ENCODE measurements around the gene PHF12.
A peak's percentile ranks its signal among the peaks of the same experiment; 100 is the strongest.

PHF12 gene

DNA sequence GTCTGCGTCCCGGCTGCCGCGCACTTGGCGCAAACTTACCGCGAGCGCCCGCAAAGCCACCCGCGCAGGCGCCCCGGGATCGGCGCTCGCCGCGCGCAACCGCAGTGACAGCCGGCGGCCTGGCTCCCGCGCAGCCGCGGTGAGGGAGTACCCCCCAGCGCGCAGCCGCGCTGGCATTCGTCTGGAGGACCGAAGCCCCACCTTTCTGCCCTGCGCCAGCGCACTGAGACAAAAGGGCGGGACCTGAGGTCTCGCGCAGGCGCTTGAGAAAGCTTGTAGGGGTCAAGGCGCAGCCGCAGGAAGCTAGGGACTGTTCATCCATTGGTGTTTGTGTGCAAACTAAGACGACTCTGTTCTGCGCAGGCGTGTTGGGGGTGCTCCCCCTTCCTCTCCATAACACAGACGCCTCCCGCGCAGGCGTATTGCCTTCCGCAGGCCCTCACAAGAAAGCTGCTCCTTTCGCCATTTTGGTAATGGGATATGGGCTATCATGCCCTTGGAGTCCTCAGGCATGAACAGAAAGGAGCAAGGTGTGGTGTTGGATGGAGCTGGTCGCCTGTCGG, at the start of gene PHF12:
PHF12 (minus strand) TSS at position 91 of the 563 bp plus-strand sequence. CDS start 558 bp downstream, outside the sequence.
- DNase-seq, result peak; percentile 99

DNA sequence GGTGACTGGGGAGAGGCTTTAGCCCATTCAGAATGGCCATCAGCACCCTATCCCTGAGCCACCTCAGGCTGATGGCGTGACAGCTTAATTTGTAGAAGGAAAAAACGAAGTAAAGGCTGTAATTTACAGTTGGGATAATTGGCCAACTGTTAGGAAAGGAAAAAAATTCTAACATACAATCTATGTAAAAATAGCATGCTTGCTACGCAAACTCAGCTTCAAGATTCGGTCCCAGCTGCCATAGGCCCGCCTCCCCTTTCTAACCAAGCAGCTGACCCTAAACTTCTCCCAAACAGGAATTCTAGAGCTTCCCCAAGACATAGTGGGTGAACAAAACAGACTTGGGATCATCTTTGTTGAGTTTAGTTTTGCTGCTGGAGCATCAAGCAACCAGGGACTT, 49.7 kb upstream of the PHF12 start:
- no peak for DNase-seq

DNA sequence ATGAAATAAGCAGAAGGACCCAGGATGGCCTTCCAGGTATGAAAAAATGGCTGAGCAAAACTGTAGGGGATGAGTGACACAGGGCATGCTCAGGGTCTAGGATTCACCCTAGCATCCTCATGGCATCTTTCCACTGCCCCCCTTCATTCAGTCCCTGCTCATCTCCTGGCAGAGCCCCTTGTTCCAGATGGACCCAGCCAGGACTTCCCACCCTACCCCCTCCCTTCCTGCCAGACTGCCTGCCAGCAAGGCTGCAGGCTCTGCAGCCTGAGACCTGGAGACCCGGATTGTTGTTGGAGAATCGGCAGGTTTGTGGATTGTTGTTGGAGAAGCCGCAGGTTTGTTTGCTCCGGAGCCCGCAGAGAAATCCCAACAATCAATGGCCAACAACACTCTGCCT, 47.9 kb upstream of the PHF12 start:
- DNase-seq, result no peak

DNA sequence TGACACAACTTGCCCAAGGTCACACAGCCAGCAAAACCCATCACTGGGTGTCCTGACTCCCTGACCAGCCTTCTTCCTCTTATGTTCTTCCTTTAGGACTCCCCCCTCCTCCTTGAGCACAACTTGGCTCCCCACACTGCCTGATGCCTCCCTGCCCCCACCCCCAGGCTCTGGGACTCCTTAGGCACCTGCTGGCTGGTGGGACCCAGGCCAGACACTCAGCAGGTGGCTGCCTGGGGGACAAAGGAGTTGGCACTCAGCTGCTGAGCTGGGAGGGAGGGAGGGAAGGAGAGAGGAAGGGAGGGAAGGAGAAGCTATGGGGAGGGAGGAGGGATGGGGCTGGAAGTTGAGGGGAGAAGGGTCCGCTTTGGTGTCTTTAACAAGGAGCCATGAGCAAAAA, 46.5 kb upstream of the PHF12 start:
- no peak for DNase-seq

DNA sequence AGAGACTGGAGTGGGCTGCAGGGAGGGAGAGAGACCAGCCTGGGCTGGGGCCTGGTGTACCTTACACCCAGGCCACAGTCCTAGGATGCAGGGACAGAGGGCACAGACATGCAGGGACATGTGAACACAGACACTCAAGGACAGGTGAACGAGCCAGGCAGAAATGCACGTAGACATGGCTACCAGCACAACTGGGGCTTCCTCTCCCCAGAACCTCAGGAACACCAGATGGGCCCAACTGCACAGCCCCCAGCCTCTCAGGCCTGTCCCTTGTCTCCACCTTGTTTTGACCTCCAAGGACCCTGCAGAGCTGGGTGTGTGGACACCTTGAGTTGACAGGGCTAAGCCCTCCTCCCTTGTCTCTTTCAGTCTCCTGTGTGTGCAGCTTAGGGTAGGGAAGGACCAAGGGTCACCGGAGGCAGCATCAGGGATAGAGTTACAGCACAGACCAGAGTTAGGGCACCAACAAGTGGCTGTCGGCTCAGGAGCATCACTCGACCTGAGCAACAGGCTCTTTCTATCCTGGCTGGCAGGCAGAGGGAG, 45.3 kb upstream of the PHF12 start:
- DNase-seq, result no peak

DNA sequence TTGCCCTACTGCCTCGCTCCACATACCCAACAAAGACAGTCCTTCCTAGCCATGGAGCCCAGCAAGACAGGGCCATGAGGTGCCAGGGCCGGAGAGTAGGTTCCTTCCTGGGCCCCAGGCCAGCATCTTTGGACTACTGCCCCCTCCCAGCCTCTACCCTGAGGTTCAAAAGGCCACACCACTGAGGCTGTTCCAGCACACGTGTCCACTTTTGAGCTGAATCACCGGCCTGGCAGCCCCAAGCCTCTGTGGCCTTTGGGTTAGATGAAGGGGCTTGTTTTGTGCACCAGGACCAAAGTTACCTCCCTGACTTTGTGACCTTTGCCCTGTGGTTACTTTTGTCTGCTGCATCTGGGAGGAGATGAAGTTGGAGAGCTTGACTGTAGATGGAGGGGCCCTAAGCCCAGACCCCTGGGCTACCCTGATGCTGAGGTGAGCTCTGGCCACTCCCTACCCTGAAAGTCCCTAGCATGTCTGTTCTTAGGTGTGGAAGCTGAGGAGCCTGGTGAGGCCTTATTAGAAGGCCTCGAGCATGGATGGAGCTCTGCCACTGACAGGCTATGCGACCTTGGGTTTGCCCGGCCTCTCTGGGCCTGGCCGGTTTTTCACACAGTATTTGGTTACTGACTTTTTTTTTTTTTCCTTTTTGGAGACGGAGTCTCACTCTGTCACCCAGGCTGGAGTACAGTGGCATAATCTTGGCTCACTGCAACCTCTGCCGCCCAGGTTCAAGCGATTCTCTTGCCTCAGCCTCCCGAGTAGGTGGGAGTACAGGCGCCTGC, 42.5 kb upstream of the PHF12 start:
- DNase-seq, result no peak

DNA sequence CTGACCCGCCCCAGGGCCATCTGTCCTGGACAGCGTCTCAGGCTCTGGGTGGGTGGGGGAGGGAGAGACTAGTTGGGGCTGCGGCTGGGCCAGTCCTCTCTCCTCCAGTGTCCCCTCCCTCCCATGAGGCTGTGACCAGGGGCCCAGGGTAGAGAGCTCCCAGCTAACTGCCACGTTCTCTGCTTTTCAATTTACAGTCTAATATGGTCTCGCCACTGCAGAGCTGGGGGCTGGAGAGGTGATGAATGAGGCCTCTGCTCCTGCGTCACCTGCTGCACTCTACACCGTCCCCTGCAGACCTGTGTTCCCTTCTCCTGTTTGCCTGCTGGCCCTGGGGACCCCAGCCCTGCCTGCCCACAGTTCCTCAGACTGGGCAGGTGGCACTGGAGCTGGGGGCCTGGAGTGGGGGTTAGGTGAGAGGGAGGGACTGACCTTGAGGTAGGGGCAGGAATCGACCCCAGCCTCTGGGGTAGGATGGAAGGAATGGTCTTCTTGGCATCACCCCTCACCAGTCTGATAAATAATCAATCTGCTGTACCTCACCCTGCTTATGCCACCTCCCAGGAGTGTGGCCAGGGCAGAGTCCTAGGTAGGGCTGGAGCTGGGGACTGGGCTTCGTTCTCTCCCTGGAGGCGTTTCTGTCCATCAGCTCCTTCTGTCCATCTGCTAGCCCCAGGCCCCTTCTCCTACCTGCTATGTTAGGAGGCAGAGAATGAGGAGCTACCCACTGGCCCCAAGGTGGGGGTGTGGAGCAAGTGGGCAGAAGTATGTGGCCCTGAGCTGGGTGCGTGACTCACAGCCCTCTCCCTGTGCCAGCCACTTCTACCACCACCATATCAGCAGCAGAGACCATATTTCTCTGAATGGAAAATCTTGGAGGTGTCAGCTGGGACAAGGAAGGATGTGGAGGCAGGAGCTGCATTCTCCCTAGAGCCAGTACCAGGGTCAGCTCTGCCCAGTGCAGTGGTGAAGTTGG, 41.6 kb upstream of the PHF12 start:
- no peak for DNase-seq

DNA sequence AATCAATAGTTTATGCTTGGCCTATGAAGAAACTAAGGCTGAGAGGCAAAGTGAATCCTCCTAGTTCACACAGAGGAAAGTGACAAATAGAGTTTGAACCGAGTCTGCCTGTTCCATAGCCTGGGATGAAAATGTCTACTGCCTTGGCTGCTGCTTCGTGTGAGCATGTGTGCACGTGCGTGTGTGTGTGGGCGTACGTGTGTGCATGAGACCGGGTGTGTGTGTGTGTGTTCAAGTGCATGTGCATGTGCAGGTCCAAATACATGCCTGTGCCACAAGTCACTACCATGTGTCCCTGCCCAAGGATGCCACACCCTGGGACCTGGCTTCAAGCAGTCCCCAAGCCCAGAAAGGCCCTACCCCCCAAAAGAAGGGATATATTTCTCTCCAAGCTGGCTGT, 40.9 kb upstream of the PHF12 start:
- no peak for DNase-seq

DNA sequence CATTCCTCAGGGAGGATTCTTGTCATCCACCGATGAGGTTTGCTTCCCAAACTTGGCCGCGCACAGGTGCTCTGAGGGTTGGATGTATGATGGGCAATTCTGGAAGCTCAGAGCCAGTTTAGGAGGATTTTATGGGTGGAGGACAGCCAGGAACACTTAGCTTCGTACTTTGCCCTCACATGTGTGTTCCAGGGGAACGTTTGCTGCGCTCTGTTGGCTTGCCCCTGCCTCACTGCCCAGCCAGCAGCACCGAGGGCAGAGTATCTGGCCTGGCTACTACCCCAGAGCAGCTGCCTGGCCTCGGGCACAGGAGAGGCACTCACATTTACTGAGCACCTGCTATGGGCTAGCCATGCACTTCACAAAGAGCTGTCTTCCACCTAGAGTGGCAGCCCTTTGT, 40.5 kb upstream of the PHF12 start:
- no peak for DNase-seq

DNA sequence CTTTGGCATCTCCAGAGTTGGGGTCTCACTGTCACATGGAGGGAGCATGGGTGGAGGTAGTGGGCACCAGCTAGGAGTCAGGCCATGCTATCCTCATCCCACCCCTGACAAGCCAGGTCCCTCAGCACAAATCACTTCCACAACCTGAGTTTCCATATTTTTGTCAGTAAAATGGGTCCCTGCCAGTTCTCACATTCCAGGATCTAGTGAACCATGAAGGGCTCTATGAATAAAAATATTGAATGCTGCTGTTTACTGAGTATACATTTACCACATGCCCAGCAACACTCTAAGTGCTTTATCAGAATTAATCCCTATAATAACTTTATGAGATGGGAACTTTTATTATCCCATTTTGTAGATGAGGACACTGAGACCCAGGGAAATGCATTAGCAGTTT, 37.7 kb upstream of the PHF12 start:
- DNase-seq, result no peak

DNA sequence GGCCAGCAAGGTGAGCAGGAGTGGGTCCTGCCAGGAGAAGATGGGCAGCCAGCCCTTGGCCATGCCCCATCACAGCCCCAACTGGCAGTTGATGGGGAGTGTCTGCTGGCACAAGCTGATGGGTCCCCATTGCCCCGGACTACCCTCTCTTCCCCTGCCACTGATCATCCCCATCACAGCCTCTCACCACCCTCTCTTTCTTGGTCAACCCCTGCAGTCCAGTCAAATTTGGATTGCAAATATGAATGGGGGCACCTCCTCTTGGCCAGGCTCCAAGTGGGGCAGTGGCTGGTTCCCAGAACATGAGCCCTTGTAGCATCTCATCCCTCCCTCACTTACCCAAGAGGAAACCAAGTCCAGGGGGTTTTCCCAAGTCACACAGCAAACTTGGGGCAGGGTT, 37.2 kb upstream of the PHF12 start:
- no peak for DNase-seq

DNA sequence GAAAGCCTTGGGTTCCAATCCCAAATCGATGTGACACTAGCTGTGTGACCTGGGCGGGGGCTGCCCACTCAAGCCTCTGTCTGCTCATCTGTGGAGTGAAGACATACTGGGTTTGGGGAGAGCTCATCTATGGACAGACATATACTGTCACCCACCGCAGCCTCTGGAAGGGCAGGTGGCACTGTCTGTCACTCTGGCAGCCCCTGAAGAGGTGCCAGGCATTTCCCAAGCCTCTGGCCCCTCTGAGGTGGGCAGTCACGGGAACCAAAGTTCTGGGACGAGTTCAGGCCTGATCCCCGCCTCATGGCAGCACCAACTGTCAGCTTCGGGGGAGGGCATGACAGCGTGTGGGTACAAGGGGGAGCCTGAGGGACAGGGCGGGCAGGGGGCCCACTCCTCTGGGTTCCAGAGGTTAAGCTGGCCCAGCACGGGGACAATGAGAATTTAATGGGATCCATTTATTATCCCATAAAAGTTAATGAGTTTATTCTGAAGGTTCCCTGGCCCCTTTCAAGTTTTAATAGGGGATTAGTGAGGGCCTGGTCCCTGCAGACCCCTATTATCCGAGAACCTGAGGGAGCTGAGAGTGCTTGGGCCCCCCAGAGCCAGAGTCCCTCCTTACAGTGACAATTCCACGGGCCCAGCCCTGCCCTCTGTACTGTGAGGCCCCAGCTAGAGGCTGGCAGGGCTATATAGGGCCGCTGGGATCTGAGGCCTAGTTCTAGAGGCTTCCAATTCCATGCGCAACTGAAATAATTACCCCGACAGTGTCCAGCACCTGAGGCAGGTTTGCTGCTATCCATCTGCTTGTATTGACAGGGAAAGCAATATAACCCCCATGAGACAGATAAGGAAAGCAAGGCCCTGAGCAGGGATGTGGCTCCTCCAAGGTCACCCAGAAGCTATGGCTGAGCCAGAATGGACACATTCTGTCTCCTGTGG, 35.7 kb upstream of the PHF12 start:
- no peak for DNase-seq

DNA sequence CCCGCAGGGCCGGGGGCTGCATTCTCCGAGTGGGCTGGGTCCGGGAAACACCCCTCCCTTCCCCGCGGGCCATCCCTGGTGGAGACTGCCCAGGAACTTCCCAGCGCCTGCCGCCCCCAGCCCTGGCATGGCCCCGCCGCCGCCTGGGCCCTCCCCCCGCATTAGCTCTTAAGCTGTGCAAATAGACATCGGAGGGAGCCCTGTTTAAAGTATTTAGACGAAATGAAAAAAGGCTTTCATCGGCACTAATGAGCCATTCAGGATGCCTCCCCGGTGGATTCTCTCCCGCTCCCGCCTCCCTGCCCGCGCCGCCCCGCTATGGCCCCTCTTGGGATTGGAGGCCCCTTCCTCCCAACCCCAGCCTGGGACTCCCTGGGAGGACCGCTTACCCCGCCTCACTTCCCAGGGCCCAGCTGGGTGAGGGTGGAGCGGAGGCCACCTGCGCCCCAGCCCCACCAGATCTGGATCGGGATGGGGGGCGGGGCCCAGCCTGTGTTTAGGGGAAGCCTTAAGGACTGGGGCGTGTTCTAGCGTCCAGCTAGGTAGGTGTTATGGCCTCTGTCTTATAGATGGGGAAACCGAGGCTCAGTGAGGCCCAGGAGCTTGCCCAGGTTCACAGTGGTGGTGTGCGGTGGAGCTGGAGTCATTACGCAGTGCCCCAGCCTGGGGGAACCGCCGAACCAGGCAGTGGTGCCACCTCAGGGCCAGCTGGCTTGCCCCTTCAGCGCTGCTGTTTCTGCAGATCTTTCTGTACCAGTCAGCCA, 34.8 kb upstream of the PHF12 start:
- DNase-seq, result no peak

DNA sequence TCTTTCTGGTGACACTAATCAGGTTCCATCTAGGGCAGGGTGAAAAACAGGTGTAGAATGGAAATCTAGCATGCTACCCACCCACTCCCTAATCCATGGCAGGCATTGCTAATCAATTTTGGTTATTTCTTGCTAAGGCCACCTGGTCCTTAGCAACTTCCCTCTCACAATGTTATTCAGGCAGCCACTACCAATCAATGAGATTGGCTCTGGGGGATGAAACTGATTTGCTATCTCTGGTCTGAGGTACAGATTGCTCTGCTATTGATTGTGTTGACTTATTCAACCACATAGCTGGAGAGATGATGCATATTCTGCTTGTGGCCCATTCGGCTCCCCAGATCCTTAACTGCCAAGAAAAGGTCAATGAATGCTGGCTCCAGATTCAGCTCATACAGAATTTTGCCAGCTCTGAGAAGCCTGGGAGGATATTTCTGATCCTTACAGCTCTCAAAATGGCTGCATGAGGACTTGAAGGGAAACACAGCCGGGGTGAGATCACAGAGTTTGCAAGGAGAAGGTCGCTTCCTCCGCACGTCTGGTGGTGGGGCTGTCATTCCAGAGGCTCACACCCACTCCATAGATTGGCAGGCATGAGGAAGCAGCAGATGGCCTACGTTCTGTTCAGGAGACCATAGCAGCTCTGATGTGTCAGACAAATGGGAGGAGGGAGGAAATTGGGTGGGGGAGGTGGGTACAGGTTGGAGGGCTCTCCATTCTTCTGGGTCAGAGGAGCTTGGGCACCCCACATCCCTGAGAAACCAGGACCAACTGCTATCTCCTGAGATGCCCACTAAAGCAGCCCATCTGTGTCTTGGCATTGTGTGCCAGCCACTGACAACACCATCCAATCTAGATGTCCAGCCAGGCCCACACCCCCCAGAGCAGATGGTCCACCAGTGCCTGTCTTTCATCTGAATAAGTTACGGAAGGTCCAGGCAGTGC, 32.2 kb upstream of the PHF12 start:
- DNase-seq, result no peak

DNA sequence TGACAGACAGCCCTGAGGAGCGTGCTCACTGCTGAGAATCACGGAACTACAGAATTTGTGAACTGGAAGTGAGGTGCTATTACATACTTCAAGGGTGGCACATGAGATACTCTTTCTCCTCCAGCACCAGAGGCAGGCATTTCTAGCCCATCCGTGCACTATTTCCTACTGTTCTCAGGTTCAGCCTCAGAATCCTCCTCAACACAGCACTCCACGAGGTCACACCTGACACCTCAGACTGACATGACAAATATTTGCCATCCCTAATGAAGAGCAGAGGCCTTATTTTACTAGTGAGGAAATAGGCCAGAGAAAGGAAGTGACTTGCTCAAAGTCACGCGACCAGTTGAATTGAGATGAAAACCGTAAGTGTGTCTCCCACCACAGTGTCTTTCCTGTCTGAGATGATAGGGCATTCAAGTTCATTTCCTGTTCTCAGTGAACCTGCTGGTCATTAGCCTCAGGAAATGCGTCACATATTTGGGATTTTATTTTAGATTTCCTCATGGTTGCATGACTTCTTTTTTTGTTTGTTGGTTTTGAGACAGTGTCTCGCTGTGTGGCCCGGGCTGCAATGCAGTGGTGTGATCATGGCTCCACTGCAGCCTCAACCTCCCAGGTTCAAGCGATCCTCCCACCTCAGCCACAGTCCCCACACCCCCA, 30.9 kb upstream of the PHF12 start:
- DNase-seq, result peak; percentile 30

DNA sequence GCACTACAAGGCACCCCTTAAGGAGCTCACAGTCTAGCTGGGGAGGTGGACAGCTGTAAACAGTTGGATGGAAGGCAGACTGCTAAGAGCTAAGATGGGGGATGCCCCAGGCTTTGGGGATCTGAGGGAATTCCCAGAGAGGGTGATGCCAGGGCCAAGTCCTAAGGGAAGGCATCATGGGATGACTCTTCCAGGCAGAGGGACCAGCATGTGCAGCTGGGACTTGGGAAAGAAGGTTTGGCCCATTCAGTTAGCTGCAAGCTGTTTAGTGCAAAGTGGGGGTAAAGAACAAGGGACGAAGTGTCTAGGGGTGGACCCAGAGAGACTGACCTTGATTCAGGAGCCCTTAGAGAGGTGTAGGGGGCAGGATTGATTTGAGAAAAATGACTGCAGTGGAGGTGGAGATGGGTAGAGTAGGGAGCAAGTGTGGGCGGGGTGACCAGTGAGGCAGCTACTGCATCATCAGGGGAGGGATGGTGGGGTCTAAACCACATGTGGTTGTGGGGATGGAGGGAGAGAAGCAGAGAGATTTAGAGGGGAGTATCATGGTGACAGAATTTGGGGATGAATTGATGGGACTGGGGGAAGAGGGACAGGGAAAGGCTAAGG, 27.1 kb upstream of the PHF12 start:
- DNase-seq, result no peak

DNA sequence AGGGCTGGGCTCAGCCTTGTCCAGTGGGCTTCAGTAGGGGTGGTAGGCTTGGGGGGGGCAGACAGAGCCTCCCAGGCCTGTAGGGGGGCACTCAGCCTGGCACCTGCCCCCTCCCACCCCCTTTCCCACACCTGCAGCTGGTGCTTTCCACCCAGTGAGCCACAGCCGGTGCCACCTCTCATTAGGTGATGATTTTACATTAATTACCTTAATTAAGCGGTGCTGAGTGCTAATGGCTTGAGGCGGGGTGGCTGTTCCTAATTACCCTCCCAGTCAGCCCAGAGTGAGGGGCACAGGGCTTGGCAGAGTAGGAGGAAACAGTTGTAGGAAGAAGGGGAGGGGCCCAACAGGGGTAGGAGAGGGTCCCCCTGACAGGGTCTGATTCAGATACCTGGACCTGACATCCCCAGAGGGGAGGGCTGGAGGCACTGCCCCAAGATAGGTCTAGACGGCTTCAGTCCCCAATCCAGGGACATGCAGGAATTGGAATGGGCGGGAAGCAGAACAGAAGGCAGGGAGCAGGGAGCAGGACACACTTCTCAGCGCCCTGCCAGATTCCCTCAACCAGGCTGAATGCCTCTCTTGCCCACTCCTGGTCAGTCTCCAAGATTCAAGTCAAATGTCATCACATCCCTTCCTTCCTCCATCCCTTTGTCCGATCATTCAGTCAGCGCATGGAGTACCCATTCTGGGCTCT, 26.5 kb upstream of the PHF12 start:
- no peak for DNase-seq

DNA sequence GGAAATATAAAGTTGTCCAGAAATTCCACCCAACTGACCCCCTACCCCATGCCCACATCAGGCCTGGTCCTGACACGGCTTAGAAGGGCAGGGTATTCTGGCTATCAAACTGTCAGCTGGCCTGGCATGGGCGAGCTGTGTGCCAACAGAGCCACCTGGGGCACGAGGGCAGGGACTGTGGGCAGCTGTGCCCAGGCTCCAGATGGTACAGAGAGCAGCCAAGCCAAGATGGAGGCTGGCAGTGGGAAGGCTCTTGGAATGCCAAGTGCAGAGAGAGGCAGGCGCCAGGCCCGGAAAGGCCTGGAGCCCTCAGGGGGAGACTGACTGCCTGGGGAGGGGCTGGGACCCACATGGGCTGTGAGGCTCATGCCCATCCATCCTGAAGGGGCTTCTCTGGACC, 24.3 kb upstream of the PHF12 start:
- no peak for DNase-seq

DNA sequence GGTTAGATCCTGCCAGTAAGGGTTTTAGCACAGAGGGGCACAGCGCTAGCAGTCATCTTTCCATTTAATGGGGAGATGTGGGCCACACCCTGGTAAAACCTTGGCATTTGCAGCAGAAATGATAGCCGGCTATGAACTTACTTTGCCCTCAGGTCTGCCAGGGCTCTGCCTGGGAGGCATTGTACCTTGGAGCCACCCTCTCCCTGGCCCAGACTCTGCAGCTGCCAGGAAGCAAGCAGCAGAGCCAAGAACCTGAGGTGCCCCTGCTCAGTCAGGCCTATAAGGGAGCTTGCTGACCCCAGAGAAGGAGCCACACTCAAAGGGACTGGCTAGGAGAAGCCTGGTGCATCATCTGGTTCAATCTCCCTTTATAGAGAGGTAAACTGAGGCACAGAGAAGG, 23.7 kb upstream of the PHF12 start:
- DNase-seq, result no peak

Data from activated CD4-positive, alpha-beta T cell treated with anti-CD3 and anti-CD28 coated beads, Interleukin-2, amount 50 U/mL, for 1 hour (primary cell).